Measurements from ENCODE around the gene EXOC6B. TPM values are rescaled to one million over a fixed set of nuclear protein-coding genes. Genes with fewer than 3 reads are reported as not detected.

EXOC6B gene
- total RNA-seq, 1 donor from 2014 or later: 23.3 TPM

DNA sequence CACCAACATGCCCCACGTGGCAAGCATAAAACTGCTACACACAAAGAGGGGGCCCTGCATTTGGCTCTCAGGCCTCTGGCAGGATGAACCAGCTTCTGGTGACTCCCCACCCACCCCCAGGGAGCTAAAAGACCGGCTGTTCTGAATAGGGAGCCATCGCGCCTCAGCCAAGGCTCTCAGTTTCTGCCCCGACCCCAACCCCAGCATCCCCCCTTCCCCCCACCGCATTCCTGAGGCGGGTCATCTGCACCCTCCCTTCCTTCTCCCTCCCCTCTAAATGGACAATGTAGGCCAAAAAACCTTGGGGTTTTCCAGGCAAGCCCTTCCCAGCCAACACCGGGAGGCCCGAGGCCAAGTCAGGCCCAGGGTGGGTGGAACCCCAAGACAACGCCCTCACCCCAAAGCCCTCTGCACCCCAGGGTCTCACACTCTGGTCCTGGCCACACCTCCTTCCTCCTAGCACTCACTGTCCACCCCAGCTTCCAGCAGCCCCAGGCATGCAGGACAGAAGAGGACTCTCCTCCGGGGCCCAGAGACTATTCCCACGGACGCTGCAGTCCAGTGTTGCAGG, 683.9 kb downstream of the EXOC6B start:
- no peak for DNase-seq

- DNase-seq: no peak
Measured at GRCh38 chr2:72141032-72141645, 684.7 kb downstream of the EXOC6B start.

DNA sequence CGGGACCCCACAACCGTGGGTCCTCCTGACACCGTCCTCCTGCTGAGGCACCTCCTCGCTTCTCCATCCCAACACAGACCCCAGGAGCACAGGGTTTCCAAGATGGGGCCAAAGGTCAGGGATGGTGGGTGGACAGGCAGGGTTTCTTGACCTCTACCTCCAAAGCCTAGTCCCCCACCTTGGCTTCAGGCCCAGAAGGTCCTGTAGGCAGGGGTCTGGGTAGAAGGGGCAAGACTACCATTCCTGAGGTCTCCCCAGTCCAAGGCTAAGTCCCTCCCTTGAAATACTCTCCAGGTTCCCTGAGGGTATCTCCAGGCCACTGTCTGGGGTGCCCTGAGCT, 685.2 kb downstream of the EXOC6B start:
- no peak for DNase-seq

DNA sequence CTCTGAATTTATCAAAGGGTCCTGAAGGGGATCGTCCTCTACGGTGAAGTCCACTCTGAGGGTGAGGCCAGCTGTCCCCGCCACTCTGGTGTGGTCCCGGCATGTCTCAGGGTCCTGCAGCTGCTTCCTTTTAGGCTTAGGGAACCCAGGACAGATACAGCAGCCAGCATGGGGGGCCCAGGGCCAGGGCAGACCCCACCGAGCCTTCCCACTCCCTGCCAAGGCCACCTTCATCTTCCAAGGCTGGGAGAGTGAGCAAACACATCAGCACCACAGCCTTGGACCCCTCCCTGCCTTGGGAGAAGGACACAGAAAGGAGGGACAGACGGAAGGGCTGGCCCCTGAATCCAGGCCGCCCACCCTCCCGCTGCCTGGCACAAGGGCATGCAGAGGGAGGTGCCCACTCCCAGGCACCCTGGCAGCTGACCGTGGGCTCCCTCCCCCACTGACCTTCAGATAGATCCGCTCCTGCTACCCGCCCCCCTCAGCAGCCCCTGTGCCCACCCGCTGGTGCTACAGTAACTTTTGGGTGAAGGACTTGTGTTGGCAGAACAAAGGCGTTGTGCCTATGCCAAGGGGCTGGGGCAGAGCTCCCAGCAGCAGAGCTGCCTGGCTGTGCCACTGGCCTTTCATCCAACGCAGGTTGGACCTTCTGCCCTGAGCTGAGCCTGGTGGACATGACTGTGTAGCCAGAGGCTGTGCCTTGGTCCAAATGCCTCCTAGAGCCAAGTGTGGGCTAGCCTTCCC, 685.8 kb downstream of the EXOC6B start:
- no peak for DNase-seq

DNA sequence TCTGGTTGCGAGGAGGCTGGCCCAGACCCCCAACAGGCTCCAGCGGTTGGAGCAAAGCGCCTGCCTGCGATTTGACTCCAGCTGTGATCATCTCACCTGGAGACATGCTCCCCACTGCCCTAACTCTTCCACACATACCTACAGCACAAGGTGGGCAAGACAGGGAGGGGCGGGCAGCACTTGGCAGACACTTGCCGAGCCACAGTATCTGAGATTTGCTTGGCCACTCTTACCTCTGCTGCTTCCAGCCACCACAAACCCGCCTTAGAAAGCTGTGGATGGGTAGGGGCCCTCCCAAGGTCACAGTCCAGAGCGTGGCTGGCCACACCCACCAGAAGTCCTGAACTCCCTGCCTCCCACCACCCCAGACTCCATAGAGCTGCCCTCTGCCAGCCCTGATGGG, 686.4 kb downstream of the EXOC6B start:
- no peak for DNase-seq

GRCh38 chr2:72138921-72139381, 686.9 kb downstream of the EXOC6B start:
- no peak for DNase-seq

DNA sequence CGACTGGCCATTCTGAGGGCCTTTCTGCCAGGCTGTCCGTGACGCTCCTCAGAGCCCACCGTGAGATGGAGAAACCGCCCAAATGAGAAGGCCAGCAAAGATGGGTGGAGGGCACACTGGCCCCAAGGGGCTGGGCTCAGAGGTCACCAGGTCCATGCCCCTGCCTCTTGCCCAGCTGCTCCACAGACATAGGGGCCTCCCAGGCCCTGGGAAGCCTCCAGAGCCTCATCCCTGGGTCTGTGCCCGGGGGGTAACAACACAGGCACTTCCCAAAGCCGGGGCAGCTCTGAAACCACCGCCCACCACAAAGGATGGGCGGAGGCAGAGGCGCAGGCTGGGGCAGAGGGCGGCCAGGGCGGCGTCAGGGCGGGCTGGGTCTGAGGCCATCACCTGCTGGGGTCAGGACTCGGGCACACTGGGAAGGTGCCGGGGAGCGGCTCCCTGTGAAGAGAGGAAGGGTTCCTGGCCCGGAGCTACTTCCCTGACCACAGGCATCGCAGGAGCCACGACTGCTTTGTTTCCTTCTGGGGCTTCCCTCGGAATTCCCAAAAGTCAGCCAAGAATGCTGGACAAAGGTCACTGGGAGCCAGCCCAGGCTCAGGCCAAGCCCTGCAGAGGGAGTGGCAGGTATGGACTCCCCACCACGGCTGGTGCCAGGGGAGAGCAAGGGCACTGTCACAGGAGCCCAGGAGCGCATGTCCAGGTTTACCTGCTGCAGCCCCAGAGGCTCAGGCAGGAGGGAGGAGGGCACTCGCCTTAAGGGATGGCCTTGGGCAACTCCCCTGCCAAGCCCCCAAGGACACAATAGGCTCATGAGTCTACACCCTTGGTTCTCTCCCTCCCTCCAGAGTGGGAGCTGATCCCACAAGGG, 687.6 kb downstream of the EXOC6B start:
- no peak for DNase-seq

DNA sequence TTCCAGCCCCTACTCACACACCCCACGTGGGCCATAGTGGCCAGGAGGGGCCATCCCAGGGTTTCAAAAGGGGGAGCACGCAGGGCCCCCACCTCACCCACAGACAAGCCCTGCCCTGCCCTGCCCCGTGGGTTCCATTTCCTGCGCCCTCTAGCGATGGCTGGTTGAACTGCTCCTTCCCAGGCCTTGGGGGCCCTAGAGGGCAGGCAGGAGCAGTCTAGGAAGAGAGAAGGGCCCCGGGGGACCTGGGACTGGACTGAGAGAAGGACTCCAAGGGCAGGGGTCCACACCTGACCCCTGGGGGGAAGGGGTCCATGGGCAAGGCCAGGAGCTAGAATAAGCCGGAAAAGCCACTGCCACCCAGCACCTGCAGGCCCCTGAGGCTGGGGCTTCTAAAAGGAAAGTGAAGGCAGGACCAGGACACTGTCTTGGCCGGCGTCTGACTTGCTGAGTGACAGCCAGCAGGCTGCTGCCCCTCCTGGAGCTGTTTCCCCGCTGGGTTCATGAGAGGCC, 688.3 kb downstream of the EXOC6B start:
- DNase-seq: peak; percentile 72

GRCh38 chr2:72136933-72137497, 688.8 kb downstream of the EXOC6B start:
- DNase-seq: no peak

DNA sequence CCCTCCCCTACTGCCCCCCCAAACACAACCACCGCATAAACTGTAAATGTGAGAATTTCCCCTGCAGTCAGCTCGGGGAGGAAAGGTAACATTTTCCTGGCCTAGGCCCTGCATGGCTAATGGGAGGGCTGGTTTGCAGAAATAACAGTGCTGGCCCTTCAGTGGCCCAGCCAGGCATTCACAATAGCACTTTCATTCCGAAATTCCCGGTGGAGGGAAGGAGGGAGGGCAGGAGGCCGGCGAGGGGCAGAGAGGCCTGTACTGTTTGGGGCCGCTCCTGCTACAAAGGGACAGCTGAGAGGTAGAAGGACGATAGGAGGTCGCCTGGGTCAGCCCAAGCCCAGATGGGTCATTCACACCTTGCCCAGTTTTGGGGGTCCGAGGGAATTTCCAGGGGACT, 689.5 kb downstream of the EXOC6B start:
- DNase-seq: no peak

GRCh38 chr2:72135921-72136320, 689.9 kb downstream of the EXOC6B start:
- no peak for DNase-seq

GRCh38 chr2:72134997-72135800, 690.6 kb downstream of the EXOC6B start:
- no peak for DNase-seq

GRCh38 chr2:72134408-72134996, 691.3 kb downstream of the EXOC6B start:
- no peak for DNase-seq

- no peak for DNase-seq
Measured at GRCh38 chr2:72133721-72134407, 692.0 kb downstream of the EXOC6B start.

GRCh38 chr2:72132981-72133720, 692.7 kb downstream of the EXOC6B start:
- no peak for DNase-seq

GRCh38 chr2:72131916-72132841, 693.7 kb downstream of the EXOC6B start:
- DNase-seq: no peak

DNA sequence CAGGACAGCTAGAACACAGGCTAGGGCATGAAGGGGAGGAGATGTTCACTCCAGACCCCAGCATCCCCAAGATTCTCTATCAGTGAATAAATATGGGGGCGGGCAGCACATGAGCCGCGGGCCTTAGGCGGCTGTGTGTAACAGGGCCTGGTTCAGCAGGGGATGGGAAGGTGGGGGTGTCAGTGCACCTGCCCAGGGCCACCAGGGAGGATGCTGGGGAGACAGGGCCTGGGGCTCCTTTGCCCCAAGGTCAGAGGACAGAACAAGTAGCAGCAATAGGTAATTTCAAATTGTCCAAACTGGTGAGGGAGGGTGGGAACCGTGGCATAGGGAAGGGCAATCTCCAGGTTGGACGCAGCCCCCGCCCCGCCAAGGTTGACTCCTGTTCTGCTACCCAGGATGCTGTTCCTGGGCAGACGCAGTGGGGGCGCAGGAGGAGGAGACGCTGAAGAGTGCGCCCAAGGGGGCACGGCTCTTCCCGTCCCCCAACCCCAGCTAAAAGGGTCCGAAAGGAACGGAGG, 694.4 kb downstream of the EXOC6B start:
- DNase-seq: no peak

DNA sequence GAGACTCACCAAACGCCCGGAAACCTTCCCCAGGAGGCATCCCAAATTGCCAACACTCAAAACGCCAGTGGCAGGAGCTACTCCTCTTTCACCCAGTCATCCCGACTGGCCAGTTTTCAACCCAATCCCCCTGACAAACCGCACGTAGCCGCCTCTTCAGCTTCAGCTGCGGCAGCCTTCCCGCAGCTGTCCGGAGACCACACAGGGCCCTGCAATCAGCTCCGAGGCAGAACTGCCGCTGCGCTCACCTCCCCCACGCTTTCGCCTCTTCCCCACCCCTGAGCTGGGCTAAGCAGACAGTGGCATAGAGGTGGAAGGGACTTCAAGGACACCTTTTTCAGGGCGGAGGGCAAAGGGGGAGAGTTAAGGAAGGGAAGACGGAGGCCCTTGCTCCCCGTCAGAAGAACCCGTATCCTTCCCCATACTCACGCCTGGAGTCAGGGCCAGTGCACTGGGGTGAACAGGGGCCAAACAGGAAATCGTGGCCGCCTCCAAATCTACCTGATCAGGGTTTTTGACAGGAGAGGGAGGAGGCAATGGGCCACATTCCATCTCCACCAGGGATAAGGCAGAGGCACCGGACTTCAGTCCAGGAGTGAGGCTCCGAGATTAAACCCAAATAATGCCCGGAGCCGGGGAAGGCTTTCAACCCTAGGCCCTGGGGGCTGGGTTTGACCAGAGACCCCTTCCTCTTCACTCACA, 695.0 kb downstream of the EXOC6B start:
- no peak for DNase-seq
